WTC11 (cell line): ENCODE data around the gene ELMOD1. TPM values are rescaled to one million over a fixed set of nuclear protein-coding genes. Genes with fewer than 3 reads are reported as not detected.

ENCODE experiments used
- ATAC-seq: fragments of 200-7000 bp; cut with Tn5 transposase; 2 replicates; pipeline ENCODE4 v1.10.0; 2021; ENCODE audit warnings: mild to moderate bottlenecking, moderate library complexity
- CTCF ChIA-PET: fragments of 300-600 bp; sonication (Branson Sonifier 250); formaldehyde crosslinking; loops from one replicate; lab custom pipeline; 2021; ENCODE audit warnings: antibody characterized with exemption; lab: Charles Lee
- POLR2A ChIA-PET: fragments of 350-600 bp; sonication (Branson Sonifier 250); formaldehyde crosslinking; loops from one replicate; lab custom pipeline; 2021; ENCODE audit warnings: antibody characterized with exemption; lab: Charles Lee
- DNase-seq: peaks from one replicate; pipeline ENCODE4 v3.0.0; 2021; ENCODE audit warnings: low spot score
- H3K27ac Mint-ChIP-seq: 2 replicates; pipeline ENCODE4 v1.8.0; 2021; ENCODE audit warnings: mixed read lengths
- H3K27me3 Mint-ChIP-seq: 2 replicates; pipeline ENCODE4 v1.8.0; 2021; ENCODE audit warnings: low read depth, mild to moderate bottlenecking, moderate library complexity, mixed read lengths
- H3K36me3 Mint-ChIP-seq: 2 replicates; pipeline ENCODE4 v1.8.0; 2021; ENCODE audit warnings: mixed read lengths
- H3K4me1 Mint-ChIP-seq: 2 replicates; pipeline ENCODE4 v1.8.0; 2022; ENCODE audit warnings: mixed read lengths
- H3K4me3 Mint-ChIP-seq: 2 replicates; pipeline ENCODE4 v1.8.0; 2021; ENCODE audit warnings: mild to moderate bottlenecking, moderate library complexity, mixed read lengths
- H3K9me3 Mint-ChIP-seq: 2 replicates; pipeline ENCODE4 v1.8.0; 2021; ENCODE audit warnings: mixed read lengths
- ATF3 ChIP-seq: sonication (generic); formaldehyde crosslinking; conservative IDR thresholded peaks from 2 replicates; pipeline ENCODE4 v1.8.1; 2022; ENCODE audit warnings: mild to moderate bottlenecking, missing genetic modification reagents
- CDX4 ChIP-seq: fragments of 250-450 bp; sonication (Bioruptor Pico); IDR thresholded peaks from 2 replicates; pipeline ENCODE4 v1.9.0; 2021; ENCODE audit warnings: moderate library complexity, mild to moderate bottlenecking, inconsistent platforms, borderline replicate concordance
- CREB1 ChIP-seq: sonication (generic); formaldehyde crosslinking; IDR thresholded peaks from 2 replicates; pipeline ENCODE4 v1.8.0; 2023; ENCODE audit warnings: mild to moderate bottlenecking, missing genetic modification reagents
- CREM ChIP-seq: sonication (generic); formaldehyde crosslinking; IDR thresholded peaks from 2 replicates; pipeline ENCODE4 v1.8.1; 2022; ENCODE audit warnings: mild to moderate bottlenecking, missing genetic modification reagents, moderate library complexity
- EMX1 ChIP-seq: fragments of 250-450 bp; sonication (Bioruptor Pico); IDR thresholded peaks from 2 replicates; pipeline ENCODE4 v1.8.0; 2021; ENCODE audit warnings: mild to moderate bottlenecking
- FOXP1 ChIP-seq: sonication (generic); formaldehyde crosslinking; IDR thresholded peaks from 2 replicates; pipeline ENCODE4 v1.8.0; 2022; ENCODE audit warnings: missing genetic modification reagents, mild to moderate bottlenecking, moderate library complexity, borderline replicate concordance
- GABPB1 ChIP-seq: sonication (generic); formaldehyde crosslinking; IDR thresholded peaks from 2 replicates; pipeline ENCODE4 v1.8.1; 2023; ENCODE audit warnings: mild to moderate bottlenecking, missing genetic modification reagents
- GRHL2 ChIP-seq: fragments of 250-450 bp; sonication (Bioruptor Pico); IDR thresholded peaks from 2 replicates; pipeline ENCODE4 v1.8.0; 2022; ENCODE audit warnings: mild to moderate bottlenecking, moderate library complexity; ENCODE audit not compliant: insufficient replicate concordance, severe bottlenecking
- JAZF1 ChIP-seq: fragments of 250-450 bp; sonication (Bioruptor Pico); IDR thresholded peaks from 2 replicates; pipeline ENCODE4 v1.9.0; 2021; ENCODE audit warnings: moderate library complexity, mild to moderate bottlenecking, inconsistent platforms
- MLX ChIP-seq: sonication (generic); formaldehyde crosslinking; IDR thresholded peaks from 2 replicates; pipeline ENCODE4 v1.8.1; 2023; ENCODE audit warnings: mild to moderate bottlenecking, missing genetic modification reagents, moderate library complexity
- NFYB ChIP-seq: sonication (generic); formaldehyde crosslinking; conservative IDR thresholded peaks from 2 replicates; pipeline ENCODE4 v1.8.0; 2022; ENCODE audit warnings: low read depth, missing genetic modification reagents
- NR3C1 ChIP-seq: sonication (generic); formaldehyde crosslinking; conservative IDR thresholded peaks from 2 replicates; pipeline ENCODE4 v1.8.1; 2023; ENCODE audit warnings: low read depth, mild to moderate bottlenecking, missing genetic modification reagents
- SMAD3 ChIP-seq: sonication (generic); formaldehyde crosslinking; IDR thresholded peaks from 2 replicates; pipeline ENCODE4 v1.8.0; 2022; ENCODE audit warnings: missing genetic modification reagents, mild to moderate bottlenecking, borderline replicate concordance
- SOX15 ChIP-seq: fragments of 250-450 bp; sonication (Bioruptor Pico); IDR thresholded peaks from 2 replicates; pipeline ENCODE4 v1.9.0; 2021; ENCODE audit warnings: mild to moderate bottlenecking
- TCF7 ChIP-seq: sonication (generic); formaldehyde crosslinking; IDR thresholded peaks from 2 replicates; pipeline ENCODE4 v1.8.0; 2022; ENCODE audit warnings: mild to moderate bottlenecking, low read depth, missing genetic modification reagents, moderate library complexity
- TEAD1 ChIP-seq: sonication (generic); formaldehyde crosslinking; IDR thresholded peaks from 2 replicates; pipeline ENCODE4 v1.8.0; 2022; ENCODE audit warnings: mild to moderate bottlenecking, missing genetic modification reagents
- TP53 ChIP-seq: sonication (generic); formaldehyde crosslinking; IDR thresholded peaks from 2 replicates; pipeline ENCODE4 v1.8.1; 2023; ENCODE audit warnings: mild to moderate bottlenecking, missing genetic modification reagents
- ZNF121 ChIP-seq: sonication (generic); formaldehyde crosslinking; IDR thresholded peaks from 2 replicates; pipeline ENCODE4 v1.8.0; 2023; ENCODE audit warnings: missing genetic modification reagents
- ZNF219 ChIP-seq: sonication (generic); formaldehyde crosslinking; IDR thresholded peaks from 2 replicates; pipeline ENCODE4 v1.8.0; 2023; ENCODE audit warnings: missing genetic modification reagents, mild to moderate bottlenecking, borderline replicate concordance
- ZNF671 ChIP-seq: fragments of 250-450 bp; sonication (Bioruptor Pico); IDR thresholded peaks from 2 replicates; pipeline ENCODE4 v1.8.0; 2021; ENCODE audit warnings: mild to moderate bottlenecking
- total RNA-seq: library from RNA; stranded (reverse); gene quantifications from 3 replicates; pipeline ENCODE4 v1.2.3, GENCODE V29; 2021
- TF ChIP-seq, protein P1 (sequence below): fragments of 250-450 bp; sonication (Bioruptor Pico); IDR thresholded peaks from 2 replicates; pipeline ENCODE4 v1.9.0; 2021; ENCODE audit warnings: mild to moderate bottlenecking
- TF ChIP-seq, protein P2 (sequence below): fragments of 200-600 bp; IDR thresholded peaks from 2 replicates; pipeline ENCODE4 v1.8.0; 2022; ENCODE audit warnings: antibody characterized with exemption
- TF ChIP-seq, protein P3 (sequence below): sonication (generic); formaldehyde crosslinking; IDR thresholded peaks from 2 replicates; pipeline ENCODE4 v1.8.0; 2022; ENCODE audit warnings: mild to moderate bottlenecking, missing genetic modification reagents
- TF ChIP-seq, protein P4 (sequence below): sonication (generic); formaldehyde crosslinking; IDR thresholded peaks from 2 replicates; pipeline ENCODE4 v1.8.0; 2023; ENCODE audit warnings: missing genetic modification reagents
- TF ChIP-seq, protein P5 (sequence below): sonication (generic); formaldehyde crosslinking; IDR thresholded peaks from 2 replicates; pipeline ENCODE4 v1.8.1; 2023; ENCODE audit warnings: mild to moderate bottlenecking, missing genetic modification reagents
- TF ChIP-seq, protein P6 (sequence below): fragments of 250-450 bp; sonication (Bioruptor Pico); IDR thresholded peaks from 2 replicates; pipeline ENCODE4 v2.1.2; 2022; ENCODE audit warnings: mild to moderate bottlenecking, moderate library complexity

ELMOD1 gene
- total RNA-seq, 1 experiment from 2014 or later = 2.3 TPM

- ATAC-seq (no peak), DNase-seq (no peak)
- ChIA-PET POLR2A (no interaction called here), CTCF (interaction anchor here (1.2 to 1.9 kb wide), 2 partner anchors 9 to 76 kb away, joined by 3 to 8 read pairs; no protein-coding TSS in a partner anchor)
- Mint-ChIP-seq H3K4me3 (no peak overlapping the region), H3K27ac (no peak overlapping the region), H3K4me1 (no peaks in the 10 kb centered on the region), H3K9me3 (no peaks in the 10 kb centered on the region), H3K36me3 (no peaks in the 10 kb centered on the region), H3K27me3 (peaks cover 7% of the 10 kb centered on the region)
- TF ChIP-seq FOXP1 (no peak), EMX1 (CRISPR knock-in tag) (no peak), GRHL2 (CRISPR knock-in tag) (no peak), TCF7 (CRISPR knock-in tag) (no peak), NR3C1 (no peak), CREB1 (CRISPR knock-in tag) (no peak), TEAD1 (CRISPR knock-in tag) (no peak), TP53 (CRISPR knock-in tag) (no peak), NFYB (CRISPR knock-in tag) (no peak), MLX (no peak), CREM (CRISPR knock-in tag) (no peak), GABPB1 (CRISPR knock-in tag) (no peak), JAZF1 (CRISPR knock-in tag) (no peak), ZNF121 (CRISPR knock-in tag) (no peak), SOX15 (CRISPR knock-in tag) (no peak), ZNF671 (CRISPR knock-in tag) (no peak)
- TF ChIP-seq, protein P1, sequence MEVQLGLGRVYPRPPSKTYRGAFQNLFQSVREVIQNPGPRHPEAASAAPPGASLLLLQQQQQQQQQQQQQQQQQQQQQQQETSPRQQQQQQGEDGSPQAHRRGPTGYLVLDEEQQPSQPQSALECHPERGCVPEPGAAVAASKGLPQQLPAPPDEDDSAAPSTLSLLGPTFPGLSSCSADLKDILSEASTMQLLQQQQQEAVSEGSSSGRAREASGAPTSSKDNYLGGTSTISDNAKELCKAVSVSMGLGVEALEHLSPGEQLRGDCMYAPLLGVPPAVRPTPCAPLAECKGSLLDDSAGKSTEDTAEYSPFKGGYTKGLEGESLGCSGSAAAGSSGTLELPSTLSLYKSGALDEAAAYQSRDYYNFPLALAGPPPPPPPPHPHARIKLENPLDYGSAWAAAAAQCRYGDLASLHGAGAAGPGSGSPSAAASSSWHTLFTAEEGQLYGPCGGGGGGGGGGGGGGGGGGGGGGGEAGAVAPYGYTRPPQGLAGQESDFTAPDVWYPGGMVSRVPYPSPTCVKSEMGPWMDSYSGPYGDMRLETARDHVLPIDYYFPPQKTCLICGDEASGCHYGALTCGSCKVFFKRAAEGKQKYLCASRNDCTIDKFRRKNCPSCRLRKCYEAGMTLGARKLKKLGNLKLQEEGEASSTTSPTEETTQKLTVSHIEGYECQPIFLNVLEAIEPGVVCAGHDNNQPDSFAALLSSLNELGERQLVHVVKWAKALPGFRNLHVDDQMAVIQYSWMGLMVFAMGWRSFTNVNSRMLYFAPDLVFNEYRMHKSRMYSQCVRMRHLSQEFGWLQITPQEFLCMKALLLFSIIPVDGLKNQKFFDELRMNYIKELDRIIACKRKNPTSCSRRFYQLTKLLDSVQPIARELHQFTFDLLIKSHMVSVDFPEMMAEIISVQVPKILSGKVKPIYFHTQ (CRISPR knock-in tag) = no peak
- TF ChIP-seq, protein P2, sequence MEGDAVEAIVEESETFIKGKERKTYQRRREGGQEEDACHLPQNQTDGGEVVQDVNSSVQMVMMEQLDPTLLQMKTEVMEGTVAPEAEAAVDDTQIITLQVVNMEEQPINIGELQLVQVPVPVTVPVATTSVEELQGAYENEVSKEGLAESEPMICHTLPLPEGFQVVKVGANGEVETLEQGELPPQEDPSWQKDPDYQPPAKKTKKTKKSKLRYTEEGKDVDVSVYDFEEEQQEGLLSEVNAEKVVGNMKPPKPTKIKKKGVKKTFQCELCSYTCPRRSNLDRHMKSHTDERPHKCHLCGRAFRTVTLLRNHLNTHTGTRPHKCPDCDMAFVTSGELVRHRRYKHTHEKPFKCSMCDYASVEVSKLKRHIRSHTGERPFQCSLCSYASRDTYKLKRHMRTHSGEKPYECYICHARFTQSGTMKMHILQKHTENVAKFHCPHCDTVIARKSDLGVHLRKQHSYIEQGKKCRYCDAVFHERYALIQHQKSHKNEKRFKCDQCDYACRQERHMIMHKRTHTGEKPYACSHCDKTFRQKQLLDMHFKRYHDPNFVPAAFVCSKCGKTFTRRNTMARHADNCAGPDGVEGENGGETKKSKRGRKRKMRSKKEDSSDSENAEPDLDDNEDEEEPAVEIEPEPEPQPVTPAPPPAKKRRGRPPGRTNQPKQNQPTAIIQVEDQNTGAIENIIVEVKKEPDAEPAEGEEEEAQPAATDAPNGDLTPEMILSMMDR = no peak
- TF ChIP-seq, protein P3, sequence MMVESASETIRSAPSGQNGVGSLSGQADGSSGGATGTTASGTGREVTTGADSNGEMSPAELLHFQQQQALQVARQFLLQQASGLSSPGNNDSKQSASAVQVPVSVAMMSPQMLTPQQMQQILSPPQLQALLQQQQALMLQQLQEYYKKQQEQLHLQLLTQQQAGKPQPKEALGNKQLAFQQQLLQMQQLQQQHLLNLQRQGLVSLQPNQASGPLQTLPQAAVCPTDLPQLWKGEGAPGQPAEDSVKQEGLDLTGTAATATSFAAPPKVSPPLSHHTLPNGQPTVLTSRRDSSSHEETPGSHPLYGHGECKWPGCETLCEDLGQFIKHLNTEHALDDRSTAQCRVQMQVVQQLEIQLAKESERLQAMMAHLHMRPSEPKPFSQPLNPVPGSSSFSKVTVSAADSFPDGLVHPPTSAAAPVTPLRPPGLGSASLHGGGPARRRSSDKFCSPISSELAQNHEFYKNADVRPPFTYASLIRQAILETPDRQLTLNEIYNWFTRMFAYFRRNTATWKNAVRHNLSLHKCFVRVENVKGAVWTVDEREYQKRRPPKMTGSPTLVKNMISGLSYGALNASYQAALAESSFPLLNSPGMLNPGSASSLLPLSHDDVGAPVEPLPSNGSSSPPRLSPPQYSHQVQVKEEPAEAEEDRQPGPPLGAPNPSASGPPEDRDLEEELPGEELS = no peak
- TF ChIP-seq, protein P4, sequence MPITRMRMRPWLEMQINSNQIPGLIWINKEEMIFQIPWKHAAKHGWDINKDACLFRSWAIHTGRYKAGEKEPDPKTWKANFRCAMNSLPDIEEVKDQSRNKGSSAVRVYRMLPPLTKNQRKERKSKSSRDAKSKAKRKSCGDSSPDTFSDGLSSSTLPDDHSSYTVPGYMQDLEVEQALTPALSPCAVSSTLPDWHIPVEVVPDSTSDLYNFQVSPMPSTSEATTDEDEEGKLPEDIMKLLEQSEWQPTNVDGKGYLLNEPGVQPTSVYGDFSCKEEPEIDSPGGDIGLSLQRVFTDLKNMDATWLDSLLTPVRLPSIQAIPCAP (CRISPR knock-in tag) = no peak
Measured at GRCh38 chr11:107682171-107682570, 91.2 kb downstream of the ELMOD1 start.

DNA sequence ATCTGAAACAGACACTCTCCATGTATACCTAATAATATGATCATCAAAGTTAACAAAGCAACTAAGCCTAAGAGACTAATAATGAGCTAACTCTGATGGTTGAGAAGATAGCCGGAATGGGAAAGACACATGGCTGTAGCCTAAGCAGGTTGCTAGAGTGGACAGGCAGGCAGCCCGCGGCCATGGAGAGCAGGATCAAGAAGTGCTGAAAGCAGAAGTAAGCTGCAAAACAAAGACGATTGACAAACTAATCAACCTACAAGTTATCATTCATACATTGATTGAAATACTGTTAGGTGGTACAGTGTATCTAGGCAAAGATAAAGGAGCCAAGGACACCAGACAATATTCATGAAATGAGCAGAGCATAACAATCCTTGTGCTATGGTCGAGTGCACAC, 91.6 kb downstream of the ELMOD1 start:
- DNase-seq (no peak), ATAC-seq (no peak)
- Mint-ChIP-seq H3K27ac (no peak overlapping the region), H3K27me3 (peaks cover 7% of the 10 kb centered on the region), H3K4me3 (no peak overlapping the region), H3K36me3 (no peaks in the 10 kb centered on the region), H3K9me3 (no peaks in the 10 kb centered on the region), H3K4me1 (no peaks in the 10 kb centered on the region)
- ChIA-PET POLR2A (no interaction called here), CTCF (interaction anchor here (1.2 to 1.9 kb wide), 2 partner anchors 10 to 76 kb away, joined by 3 to 8 read pairs; no protein-coding TSS in a partner anchor)
- TF ChIP-seq CREB1 (CRISPR knock-in tag) = no peak
- no peak for TF ChIP-seq ATF3 (CRISPR knock-in tag)
- TF ChIP-seq SMAD3 (CRISPR knock-in tag) = no peak
- TF ChIP-seq JAZF1 (CRISPR knock-in tag) = no peak
- no peak for TF ChIP-seq ZNF219 (CRISPR knock-in tag)
- TF ChIP-seq, protein P5, sequence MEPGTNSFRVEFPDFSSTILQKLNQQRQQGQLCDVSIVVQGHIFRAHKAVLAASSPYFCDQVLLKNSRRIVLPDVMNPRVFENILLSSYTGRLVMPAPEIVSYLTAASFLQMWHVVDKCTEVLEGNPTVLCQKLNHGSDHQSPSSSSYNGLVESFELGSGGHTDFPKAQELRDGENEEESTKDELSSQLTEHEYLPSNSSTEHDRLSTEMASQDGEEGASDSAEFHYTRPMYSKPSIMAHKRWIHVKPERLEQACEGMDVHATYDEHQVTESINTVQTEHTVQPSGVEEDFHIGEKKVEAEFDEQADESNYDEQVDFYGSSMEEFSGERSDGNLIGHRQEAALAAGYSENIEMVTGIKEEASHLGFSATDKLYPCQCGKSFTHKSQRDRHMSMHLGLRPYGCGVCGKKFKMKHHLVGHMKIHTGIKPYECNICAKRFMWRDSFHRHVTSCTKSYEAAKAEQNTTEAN (CRISPR knock-in tag) = no peak
- TF ChIP-seq, protein P6, sequence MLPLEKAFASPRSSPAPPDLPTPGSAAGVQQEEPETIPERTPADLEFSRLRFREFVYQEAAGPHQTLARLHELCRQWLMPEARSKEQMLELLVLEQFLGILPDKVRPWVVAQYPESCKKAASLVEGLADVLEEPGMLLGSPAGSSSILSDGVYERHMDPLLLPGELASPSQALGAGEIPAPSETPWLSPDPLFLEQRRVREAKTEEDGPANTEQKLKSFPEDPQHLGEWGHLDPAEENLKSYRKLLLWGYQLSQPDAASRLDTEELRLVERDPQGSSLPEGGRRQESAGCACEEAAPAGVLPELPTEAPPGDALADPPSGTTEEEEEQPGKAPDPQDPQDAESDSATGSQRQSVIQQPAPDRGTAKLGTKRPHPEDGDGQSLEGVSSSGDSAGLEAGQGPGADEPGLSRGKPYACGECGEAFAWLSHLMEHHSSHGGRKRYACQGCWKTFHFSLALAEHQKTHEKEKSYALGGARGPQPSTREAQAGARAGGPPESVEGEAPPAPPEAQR (CRISPR knock-in tag) = no peak
- no peak for TF ChIP-seq CDX4 (CRISPR knock-in tag)
